ENCODE measurements around the gene CABP1. TPM values are rescaled to one million over a fixed set of nuclear protein-coding genes. Genes with fewer than 3 reads are reported as not detected.

Gene CABP1
- total and polyA plus RNA-seq, 9 of the 15 experiments (the other 6 are each of a cell fraction or from before 2014, with no cell fraction given), result not detected

- TF ChIP-seq ZNF609 (CRISPR knock-in tag; IDR thresholded peaks at IDR 0.05; ENCODE audit: borderline replicate concordance) (no peak), MCM5 (IDR thresholded peaks at IDR 0.05; ENCODE audit: low read depth) (no peak), TCF7 (IDR thresholded peaks at IDR 0.05; ENCODE audit: borderline replicate concordance) (no peak), NR2F6 (CRISPR knock-in tag; IDR thresholded peaks at IDR 0.05) (no peak), MAX (CRISPR knock-in tag; IDR thresholded peaks at IDR 0.05) (no peak), MED1 (CRISPR knock-in tag; IDR thresholded peaks at IDR 0.05; ENCODE audit: borderline replicate concordance) (no peak), SMAD2 (IDR thresholded peaks at IDR 0.05; ENCODE audit: low read depth, low read length) (no peak)
- TF ChIP-seq, protein P1, sequence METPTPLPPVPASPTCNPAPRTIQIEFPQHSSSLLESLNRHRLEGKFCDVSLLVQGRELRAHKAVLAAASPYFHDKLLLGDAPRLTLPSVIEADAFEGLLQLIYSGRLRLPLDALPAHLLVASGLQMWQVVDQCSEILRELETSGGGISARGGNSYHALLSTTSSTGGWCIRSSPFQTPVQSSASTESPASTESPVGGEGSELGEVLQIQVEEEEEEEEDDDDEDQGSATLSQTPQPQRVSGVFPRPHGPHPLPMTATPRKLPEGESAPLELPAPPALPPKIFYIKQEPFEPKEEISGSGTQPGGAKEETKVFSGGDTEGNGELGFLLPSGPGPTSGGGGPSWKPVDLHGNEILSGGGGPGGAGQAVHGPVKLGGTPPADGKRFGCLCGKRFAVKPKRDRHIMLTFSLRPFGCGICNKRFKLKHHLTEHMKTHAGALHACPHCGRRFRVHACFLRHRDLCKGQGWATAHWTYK (CRISPR knock-in tag; IDR thresholded peaks at IDR 0.05), result no peak
Measured at GRCh38 chr12:120614848-120615247, 25.6 kb upstream of the CABP1 start (continued).
